CD14-positive monocyte (primary cell): Measurements from ENCODE around the gene TMEM115. TPM values are rescaled to one million over a fixed set of nuclear protein-coding genes. Genes with fewer than 3 reads are reported as not detected.

Source experiments
- DNase-seq, 3 donors: peaks; one replicate each; pipeline ENCODE4 v3.0.0-alpha.2; 2011 to 2022
- H2AFZ ChIP-seq: 2 replicates; pipeline ENCODE4 v1.6.0; 2012; ENCODE audit warnings: mild to moderate bottlenecking, low read depth, low read length, inconsistent platforms; ENCODE audit not compliant: insufficient read depth, poor library complexity, severe bottlenecking
- H3K27ac ChIP-seq, 2 donors: 1 replicate in 1 of 2; 2 replicates in 1 of 2; pipeline ENCODE4 v1.5.1; 2012 to 2013; ENCODE audit warnings: low read length in 2 of 2, control low read depth in 1 of 2, inconsistent platforms in 1 of 2, low read depth in 1 of 2, mild to moderate bottlenecking in 1 of 2
- H3K27me3 ChIP-seq, 2 donors: one replicate each; pipeline versions ENCODE4 v1.6.0 to v1.6.1; 2011 to 2013; ENCODE audit warnings: low read length in 2 of 2; ENCODE audit not compliant: control insufficient read depth in 2 of 2, insufficient read depth in 2 of 2
- H3K36me3 ChIP-seq, 2 donors: replicated peaks in 1 of 2; 1 replicate in 1 of 2; 2 replicates in 1 of 2; pipeline versions ENCODE4 v1.5.1 to v1.6.1; 2012 to 2013; ENCODE audit warnings: low read length in 2 of 2, control low read depth in 1 of 2, inconsistent platforms in 1 of 2, mild to moderate bottlenecking in 1 of 2; ENCODE audit not compliant: insufficient read depth in 2 of 2, control insufficient read depth in 1 of 2
- H3K4me1 ChIP-seq, 2 donors: 1 replicate in 1 of 2; 2 replicates in 1 of 2; pipeline versions ENCODE4 v1.5.1 to v1.6.1; 2012 to 2013; ENCODE audit warnings: low read length in 2 of 2, control low read depth in 1 of 2, inconsistent platforms in 1 of 2, mild to moderate bottlenecking in 1 of 2, moderate library complexity in 1 of 2; ENCODE audit not compliant: insufficient read depth in 2 of 2, control insufficient read depth in 1 of 2
- H3K4me2 ChIP-seq: replicated peaks from 2 replicates; pipeline ENCODE3; 2012; ENCODE audit warnings: low read length, moderate library complexity, mild to moderate bottlenecking; ENCODE audit not compliant: poor library complexity, severe bottlenecking; ENCODE audit errors: extremely low read depth
- H3K4me3 ChIP-seq, 3 experiments: fragments of 200-600 bp in 1 of 3; sonication (generic) in 1 of 3; replicated peaks in 1 of 3; 1 replicate in 2 of 3; 2 replicates in 1 of 3; pipeline ENCODE4 v1.5.1; 2011 to 2013; ENCODE audit warnings: low read length in 3 of 3, mild to moderate bottlenecking in 3 of 3, control low read depth in 2 of 3, low read depth in 2 of 3, inconsistent platforms in 1 of 3, moderate library complexity in 1 of 3
- H3K79me2 ChIP-seq: 2 replicates; pipeline ENCODE4 v1.6.0; 2012; ENCODE audit warnings: mild to moderate bottlenecking, control low read depth, inconsistent platforms, low read length, moderate library complexity; ENCODE audit not compliant: insufficient read depth
- H3K9ac ChIP-seq: 2 replicates; pipeline ENCODE4 v1.6.0; 2017; ENCODE audit warnings: low read length, mild to moderate bottlenecking; ENCODE audit not compliant: insufficient read depth, poor library complexity, severe bottlenecking
- H3K9me3 ChIP-seq, 2 donors: replicated peaks in 1 of 2; 1 replicate in 1 of 2; 2 replicates in 1 of 2; pipeline versions ENCODE4 v1.5.1 to v1.6.1; 2012 to 2013; ENCODE audit warnings: low read length in 2 of 2, control low read depth in 1 of 2; ENCODE audit not compliant: control insufficient read depth in 1 of 2, insufficient read depth in 1 of 2
- H4K20me1 ChIP-seq: 2 replicates; pipeline ENCODE4 v1.6.0; 2012; ENCODE audit warnings: mild to moderate bottlenecking, low read length, control low read depth, moderate library complexity; ENCODE audit not compliant: insufficient read depth
- H3K27ac Mint-ChIP-seq, 7 donors: one replicate each; pipeline ENCODE4 v1.8.0; 2020; ENCODE audit warnings: mild to moderate bottlenecking in 7 of 7, mixed read lengths in 7 of 7, moderate library complexity in 6 of 7, inconsistent platforms in 2 of 7
- H3K27me3 Mint-ChIP-seq, 3 donors: one replicate each; pipeline ENCODE4 v1.8.0; 2021 to 2022; ENCODE audit warnings: low read depth in 3 of 3, mild to moderate bottlenecking in 3 of 3, mixed read lengths in 3 of 3, moderate library complexity in 3 of 3, inconsistent platforms in 1 of 3
- H3K36me3 Mint-ChIP-seq, 2 donors: one replicate each; pipeline ENCODE4 v1.8.0; 2020; ENCODE audit warnings: mixed read lengths in 2 of 2, inconsistent platforms in 1 of 2, mild to moderate bottlenecking in 1 of 2
- H3K4me1 Mint-ChIP-seq: one replicate; pipeline ENCODE4 v1.8.0; 2020; ENCODE audit warnings: mild to moderate bottlenecking, mixed read lengths
- H3K4me3 Mint-ChIP-seq, 2 donors: one replicate each; pipeline ENCODE4 v1.8.0; 2020; ENCODE audit warnings: mild to moderate bottlenecking in 2 of 2, mixed read lengths in 2 of 2, moderate library complexity in 1 of 2
- H3K9me3 Mint-ChIP-seq, 7 donors: one replicate each; pipeline ENCODE4 v1.8.0; 2020 to 2022; ENCODE audit warnings: mixed read lengths in 7 of 7, mild to moderate bottlenecking in 6 of 7, moderate library complexity in 6 of 7, inconsistent platforms in 2 of 7
- WGBS: methylation state at CpG from one replicate; pipeline ENCODE4 v1.1.5; 2013; ENCODE audit warnings: missing lambda C conversion rate; ENCODE audit not compliant: insufficient coverage; 5-methylcytosine and 5-hydroxymethylcytosine counted together
- intact Hi-C, 2 donors: fragments of 100-400 bp; cut with micrococcal nuclease; formaldehyde crosslinking; loops; one replicate each; pipeline versions ENCODE4 v1.15.0 to v1.15.1; 2023
- polyA plus RNA-seq, 3 donors: library from polyadenylated mRNA; depleted of rRNA in 1 of 3; unstranded in 2 of 3; stranded (reverse) in 1 of 3; fragments of 300-500 nt in 2 of 3; fragments of >200 nt in 1 of 3; fragmentation: Illumina TruSeq in 2 of 3; gene quantifications; 1 replicate in 2 of 3; 2 replicates in 1 of 3; pipeline ENCODE4 v1.2.3, GENCODE V29; 2012 to 2021
- TF ChIP-seq, protein P1 (sequence below): fragments of 200-600 bp; IDR thresholded peaks from one replicate; pipeline ENCODE4 v1.8.0; 2022; ENCODE audit warnings: antibody characterized with exemption, mild to moderate bottlenecking

Gene TMEM115
- polyA plus RNA-seq, 3 donors = 14.5 to 36.2 (median 32.9) TPM

DNA sequence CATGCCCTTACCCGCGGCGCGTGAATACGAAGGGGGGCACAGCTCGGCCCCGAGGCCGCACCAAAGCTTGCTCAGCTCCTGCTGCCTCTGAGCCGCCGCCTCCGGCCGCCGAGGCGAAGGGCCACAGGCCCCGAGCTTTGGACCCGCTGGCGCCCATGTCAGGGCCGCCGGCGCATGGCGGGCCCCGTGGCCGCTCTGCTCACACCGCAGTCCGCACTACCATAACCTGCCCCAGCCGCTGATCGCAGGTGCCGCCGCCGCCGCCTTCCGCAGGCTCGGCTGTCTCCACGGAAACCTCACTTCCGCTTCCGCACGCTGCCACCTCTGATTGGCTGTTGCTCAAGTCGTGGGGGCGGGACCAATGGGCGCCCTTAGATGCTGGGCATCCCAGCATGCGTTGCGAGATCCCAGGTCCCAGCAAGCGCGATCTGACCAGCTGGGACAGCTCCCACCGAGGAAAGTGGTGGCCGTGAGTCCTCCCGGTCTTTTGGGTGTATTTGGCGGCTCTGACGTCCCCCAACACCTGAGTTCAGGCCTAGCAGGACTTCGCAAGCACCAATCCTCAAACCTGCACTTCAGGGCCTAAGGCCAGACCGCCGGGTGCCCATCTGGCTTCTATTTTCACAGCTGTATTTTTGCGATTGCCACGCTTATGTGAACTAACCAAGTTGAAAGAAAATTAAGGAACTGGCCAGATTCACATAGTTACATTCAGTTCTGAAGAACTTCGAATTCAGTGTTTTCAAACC, 31.2 kb downstream of the TMEM115 start, which contains the start of gene TUSC2:
TSS of gene TUSC2 (minus strand) at position 281 of the 749 bp plus-strand sequence. CDS start at position 157, 124 bp downstream.
- peaks cover 49% of the 10 kb centered on the region for H3K4me1 Mint-ChIP-seq
- peaks cover 0 to 1% (median 0%) of the 10 kb centered on the region in 3 donors for H3K27me3 Mint-ChIP-seq
- TF ChIP-seq, protein P1, sequence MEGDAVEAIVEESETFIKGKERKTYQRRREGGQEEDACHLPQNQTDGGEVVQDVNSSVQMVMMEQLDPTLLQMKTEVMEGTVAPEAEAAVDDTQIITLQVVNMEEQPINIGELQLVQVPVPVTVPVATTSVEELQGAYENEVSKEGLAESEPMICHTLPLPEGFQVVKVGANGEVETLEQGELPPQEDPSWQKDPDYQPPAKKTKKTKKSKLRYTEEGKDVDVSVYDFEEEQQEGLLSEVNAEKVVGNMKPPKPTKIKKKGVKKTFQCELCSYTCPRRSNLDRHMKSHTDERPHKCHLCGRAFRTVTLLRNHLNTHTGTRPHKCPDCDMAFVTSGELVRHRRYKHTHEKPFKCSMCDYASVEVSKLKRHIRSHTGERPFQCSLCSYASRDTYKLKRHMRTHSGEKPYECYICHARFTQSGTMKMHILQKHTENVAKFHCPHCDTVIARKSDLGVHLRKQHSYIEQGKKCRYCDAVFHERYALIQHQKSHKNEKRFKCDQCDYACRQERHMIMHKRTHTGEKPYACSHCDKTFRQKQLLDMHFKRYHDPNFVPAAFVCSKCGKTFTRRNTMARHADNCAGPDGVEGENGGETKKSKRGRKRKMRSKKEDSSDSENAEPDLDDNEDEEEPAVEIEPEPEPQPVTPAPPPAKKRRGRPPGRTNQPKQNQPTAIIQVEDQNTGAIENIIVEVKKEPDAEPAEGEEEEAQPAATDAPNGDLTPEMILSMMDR = no peak
- H3K27me3 ChIP-seq = no peaks in the 10 kb centered on the region
- peaks cover 31 to 45% of the 10 kb centered on the region in 2 donors for H3K36me3 ChIP-seq
- H3K27ac Mint-ChIP-seq = peak within 1 kb of the TSS; percentile 79 to 94 (median 90)
- H2AFZ ChIP-seq = peak within 1 kb of the TSS; percentile 81
- peak; percentile 93 to 96 (median 96) for DNase-seq
- H3K4me2 ChIP-seq = peak within 1 kb of the TSS; percentile 94
- H4K20me1 ChIP-seq = peaks cover 59% of the 10 kb centered on the region
- no peaks in the 10 kb centered on the region for H3K9me3 ChIP-seq
- peaks cover 54% of the 10 kb centered on the region for H3K79me2 ChIP-seq
- H3K9ac ChIP-seq = peak within 1 kb of the TSS; percentile 82
- H3K9me3 Mint-ChIP-seq = no peaks in the 10 kb centered on the region
- H3K4me1 ChIP-seq = peaks cover 50 to 61% of the 10 kb centered on the region in 2 donors
- H3K27ac ChIP-seq = peak within 1 kb of the TSS; percentile 50 to 80
- intact Hi-C loops = no loop called here
- whole genome bisulfite sequencing = under 1% methylated on average over 52 of the region's 55 CpGs
- H3K36me3 Mint-ChIP-seq = peaks cover 36 to 61% of the 10 kb centered on the region in 2 donors
- H3K4me3 Mint-ChIP-seq = peak within 1 kb of the TSS; percentile 84 to 96
- peak within 1 kb of the TSS; percentile 78 to 91 (median 84) for H3K4me3 ChIP-seq

GRCh38 chr3:50327129-50327528, 32.2 kb downstream of the TMEM115 start:
- peaks cover 0 to 1% (median 0%) of the 10 kb centered on the region in 3 donors for H3K27me3 Mint-ChIP-seq

More at GRCh38 chr3:50327129-50327528, 32.2 kb downstream of the TMEM115 start:
- intact Hi-C loops = no loop called here
- peak overlapping the region; percentile 68 to 83 (median 80) for H3K27ac Mint-ChIP-seq
- peaks cover 29 to 35% of the 10 kb centered on the region in 2 donors for H3K36me3 ChIP-seq
- H3K4me1 Mint-ChIP-seq = peaks cover 58% of the 10 kb centered on the region
- H3K4me3 ChIP-seq = peak overlapping the region; percentile 78 to 91 (median 84)
- peaks cover 44% of the 10 kb centered on the region for H3K79me2 ChIP-seq
- H3K27ac ChIP-seq = peak overlapping the region in 1 of 2 donors; percentile 80
- peak overlapping the region; percentile 84 to 96 for H3K4me3 Mint-ChIP-seq
- no peak for DNase-seq
- peaks cover 58 to 71% of the 10 kb centered on the region in 2 donors for H3K4me1 ChIP-seq
- TF ChIP-seq, protein P1 = no peak
- no peaks in the 10 kb centered on the region for H3K9me3 ChIP-seq
- peak overlapping the region; percentile 82 for H3K9ac ChIP-seq
- H3K36me3 Mint-ChIP-seq = peaks cover 31 to 51% of the 10 kb centered on the region in 2 donors
- WGBS = no CpG with 5 or more reads among the region's 4 CpGs
- H3K27me3 ChIP-seq = no peaks in the 10 kb centered on the region
- H2AFZ ChIP-seq = no peak overlapping the region
- peak overlapping the region; percentile 94 for H3K4me2 ChIP-seq
- no peaks in the 10 kb centered on the region for H3K9me3 Mint-ChIP-seq
- H4K20me1 ChIP-seq = peaks cover 49% of the 10 kb centered on the region
